Astrocyte (in vitro differentiated cells and primary cell): Measurements from ENCODE around the gene NCOA1.

Experiments
- CTCF ChIP-seq: IDR thresholded peaks from 2 replicates; pipeline ENCODE4 v1.5.1; 2011; ENCODE audit warnings: low read depth, mild to moderate bottlenecking, inconsistent platforms, low read length, moderate library complexity; ENCODE audit not compliant: insufficient read depth
- EZH2 ChIP-seq: IDR thresholded peaks from 2 replicates; pipeline ENCODE4 v1.6.1; 2012; ENCODE audit warnings: mild to moderate bottlenecking, low read length, inconsistent platforms; ENCODE audit not compliant: insufficient read depth

DNA sequence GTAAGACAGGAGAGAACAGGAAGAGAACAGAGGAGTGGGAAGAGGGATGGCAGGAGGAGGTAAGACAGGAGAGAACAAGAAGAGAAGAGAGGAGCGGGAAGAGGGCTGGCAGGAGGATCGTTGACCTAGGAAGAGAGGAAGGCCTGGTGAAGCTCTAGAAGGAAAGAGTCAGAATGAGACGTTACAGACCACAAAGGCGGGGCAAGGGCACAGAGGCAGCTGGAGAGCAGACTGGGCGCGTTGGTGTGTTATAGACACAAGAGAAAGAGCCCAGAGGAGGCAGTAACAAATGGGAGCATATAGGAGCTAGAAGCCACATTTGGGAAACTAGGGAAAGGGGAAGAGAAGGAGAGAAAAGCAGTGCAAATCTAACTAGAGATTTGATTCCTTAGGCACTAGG lies 275.6 kb downstream of the NCOA1 start:
- TF ChIP-seq EZH2: no peak
- TF ChIP-seq CTCF: no peak
